Breast epithelium (tissue), 3 donors: ENCODE data around the gene SMAD7.

Experiments
- CTCF ChIP-seq, 3 donors: fragments of 450-650 bp; IDR thresholded peaks; one replicate each; pipeline ENCODE4 v1.5.1; 2016 to 2017; ENCODE audit warnings: antibody characterized with exemption in 3 of 3, mild to moderate bottlenecking in 3 of 3, moderate library complexity in 3 of 3
- POLR2A ChIP-seq: fragments of 450-650 bp; IDR thresholded peaks from one replicate; pipeline ENCODE4 v1.6.1; 2016; ENCODE audit warnings: antibody characterized with exemption, mild to moderate bottlenecking, moderate library complexity
- POLR2AphosphoS5 ChIP-seq, 3 donors: sonication (generic); formaldehyde crosslinking; IDR thresholded peaks; one replicate each; pipeline ENCODE4 v1.6.1; 2017; ENCODE audit warnings: antibody characterized with exemption in 3 of 3

DNA sequence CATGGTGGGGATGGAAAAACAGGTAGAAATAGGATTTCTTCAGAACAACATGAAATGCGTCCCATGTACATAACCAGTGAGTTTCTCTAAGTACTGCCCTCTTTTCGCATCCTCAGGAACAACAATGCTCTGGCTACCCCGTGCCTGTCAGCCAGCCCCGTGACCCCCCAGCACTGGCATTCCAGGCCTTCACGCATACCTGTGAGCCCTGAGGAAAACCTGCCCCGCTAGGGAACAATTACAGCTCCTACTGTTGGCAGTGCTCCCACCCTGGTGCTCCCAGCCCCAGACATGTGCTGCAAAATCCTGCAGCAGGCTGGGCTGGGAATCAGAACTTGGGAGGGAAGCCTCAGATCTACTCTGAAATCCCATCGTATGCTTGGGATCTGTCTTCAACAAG is 9.1 kb downstream of the SMAD7 start:
- TF ChIP-seq POLR2A (no peak), CTCF (IDR thresholded peaks at IDR 0.05) (no peak), POLR2AphosphoS5 (IDR thresholded peaks at IDR 0.05) (no peak)
